ENCODE data around the gene CYP1B1.

The CYP1B1 gene

GRCh38 chr2:38074058-38074763 is 1.7 kb downstream of the CYP1B1 start:
- H3K36me3 ChIP-seq (ENCODE audit: insufficient read depth, low read length), result peaks cover 13% of the 10 kb centered on the region
- no peak for DNase-seq (ENCODE audit: low read depth, low spot score)
- no peaks in the 10 kb centered on the region for H3K9me3 ChIP-seq (ENCODE audit: low read depth, low read length)
- peak overlapping the region; percentile 53 for H3K27ac ChIP-seq
- no peak overlapping the region for H3K9ac ChIP-seq (ENCODE audit: insufficient read length)
- H3K4me3 ChIP-seq, result peak overlapping the region; percentile 47
- no peak for TF ChIP-seq FOXP2 (optimal IDR thresholded peaks at IDR 0.05; ENCODE audit: control extremely low read depth, extremely low read length, insufficient read depth)
- no peak for TF ChIP-seq POLR2AphosphoS5 (IDR thresholded peaks at IDR 0.05; ENCODE audit: borderline replicate concordance, low read depth, low read length)
- TF ChIP-seq EZH2 (IDR thresholded peaks at IDR 0.05), result no peak

DNA sequence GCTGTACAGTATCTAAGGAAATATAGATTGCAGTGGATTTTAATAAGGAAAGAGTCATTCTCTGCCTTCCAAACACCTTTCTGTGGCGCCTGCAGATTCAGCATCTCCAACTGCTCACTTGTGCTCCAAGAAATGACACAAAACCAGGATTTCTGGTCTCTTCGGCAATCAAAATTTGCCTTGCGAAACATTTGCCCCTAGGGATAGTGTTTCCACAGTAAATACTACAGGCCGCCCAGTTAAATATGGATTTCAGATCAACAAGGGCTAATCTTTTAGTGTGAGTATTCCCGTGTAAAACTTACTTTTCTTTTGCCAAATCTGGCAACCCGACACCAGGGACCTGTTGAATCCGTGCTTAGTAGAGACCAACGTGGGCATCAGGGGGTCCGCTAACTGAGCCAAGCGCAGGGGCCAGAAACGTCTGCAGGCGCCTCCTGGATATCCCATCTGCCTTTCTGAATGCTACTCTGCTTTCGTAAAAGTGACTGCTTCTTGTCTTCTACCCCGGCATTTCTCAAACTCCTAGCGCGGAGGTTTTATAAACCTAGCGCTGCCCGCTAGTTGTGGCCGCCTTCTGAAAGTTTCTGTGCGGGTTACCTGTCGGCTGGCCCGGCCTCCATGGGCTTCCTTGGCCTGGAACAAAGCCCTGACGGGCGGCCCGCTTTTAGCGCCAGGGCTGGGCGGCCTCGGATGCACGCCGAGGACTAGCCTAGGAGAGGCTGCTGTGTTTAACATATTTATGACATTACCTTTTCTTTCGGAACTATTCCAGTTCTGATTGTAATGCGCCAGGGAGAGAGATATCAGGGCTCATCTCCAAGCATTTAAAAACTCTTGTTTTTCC is 2.5 kb downstream of the CYP1B1 start:
- no peak for TF ChIP-seq POLR2AphosphoS5 (IDR thresholded peaks at IDR 0.05; ENCODE audit: borderline replicate concordance, low read depth, low read length)
- no peak for TF ChIP-seq FOXP2 (optimal IDR thresholded peaks at IDR 0.05; ENCODE audit: control extremely low read depth, extremely low read length, insufficient read depth)
- TF ChIP-seq EZH2 (IDR thresholded peaks at IDR 0.05), result no peak
- H3K9me3 ChIP-seq (ENCODE audit: low read depth, low read length), result no peaks in the 10 kb centered on the region
- H3K27ac ChIP-seq, result peak overlapping the region; percentile 53
- H3K4me3 ChIP-seq, result peak overlapping the region; percentile 47
- no peak for DNase-seq (ENCODE audit: low read depth, low spot score)
- H3K36me3 ChIP-seq (ENCODE audit: insufficient read depth, low read length), result peaks cover 13% of the 10 kb centered on the region
- peak overlapping the region; percentile 44 for H3K9ac ChIP-seq (ENCODE audit: insufficient read length)

- TF ChIP-seq FOXP2 (optimal IDR thresholded peaks at IDR 0.05; ENCODE audit: control extremely low read depth, extremely low read length, insufficient read depth), result no peak
- TF ChIP-seq POLR2AphosphoS5 (IDR thresholded peaks at IDR 0.05; ENCODE audit: borderline replicate concordance, low read depth, low read length), result no peak
- no peak for TF ChIP-seq EZH2 (IDR thresholded peaks at IDR 0.05)
- no peak overlapping the region for H3K4me3 ChIP-seq
- H3K36me3 ChIP-seq (ENCODE audit: insufficient read depth, low read length), result peaks cover 13% of the 10 kb centered on the region
- no peaks in the 10 kb centered on the region for H3K9me3 ChIP-seq (ENCODE audit: low read depth, low read length)
- no peak overlapping the region for H3K9ac ChIP-seq (ENCODE audit: insufficient read length)
- H3K27ac ChIP-seq, result no peak overlapping the region
- no peak for DNase-seq (ENCODE audit: low read depth, low spot score)
Observed at GRCh38 chr2:38070438-38070837, 5.5 kb downstream of the CYP1B1 start.

DNA sequence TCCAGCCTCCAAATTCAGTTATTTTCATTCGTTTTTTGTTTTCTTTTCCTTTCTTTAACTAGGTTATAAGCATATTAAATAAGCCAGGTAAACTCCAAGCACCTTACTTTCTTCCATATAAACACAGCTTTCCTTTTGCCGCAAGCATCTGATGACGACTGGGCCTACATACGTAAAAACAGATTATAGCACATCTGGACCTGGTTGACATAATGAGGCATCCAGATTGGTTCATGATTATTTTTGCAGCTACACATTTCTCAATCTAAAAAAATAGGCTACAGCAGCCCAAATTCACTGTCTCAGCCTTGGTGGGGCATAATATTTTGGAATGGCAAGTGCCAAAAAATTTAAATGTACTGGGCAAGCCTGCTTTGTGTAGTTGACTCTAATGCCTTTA is 7.7 kb downstream of the CYP1B1 start:
- peaks cover 13% of the 10 kb centered on the region for H3K36me3 ChIP-seq (ENCODE audit: insufficient read depth, low read length)
- TF ChIP-seq POLR2AphosphoS5 (IDR thresholded peaks at IDR 0.05; ENCODE audit: borderline replicate concordance, low read depth, low read length) (no peak), EZH2 (IDR thresholded peaks at IDR 0.05) (no peak), FOXP2 (optimal IDR thresholded peaks at IDR 0.05; ENCODE audit: control extremely low read depth, extremely low read length, insufficient read depth) (no peak)
- H3K9ac ChIP-seq (ENCODE audit: insufficient read length), result no peak overlapping the region
- no peak for DNase-seq (ENCODE audit: low read depth, low spot score)
- H3K4me3 ChIP-seq, result peak overlapping the region; percentile 16; the same call in 1 of the 2 replicates
- H3K27ac ChIP-seq, result peak overlapping the region; percentile 57
- no peaks in the 10 kb centered on the region for H3K9me3 ChIP-seq (ENCODE audit: low read depth, low read length)

DNA sequence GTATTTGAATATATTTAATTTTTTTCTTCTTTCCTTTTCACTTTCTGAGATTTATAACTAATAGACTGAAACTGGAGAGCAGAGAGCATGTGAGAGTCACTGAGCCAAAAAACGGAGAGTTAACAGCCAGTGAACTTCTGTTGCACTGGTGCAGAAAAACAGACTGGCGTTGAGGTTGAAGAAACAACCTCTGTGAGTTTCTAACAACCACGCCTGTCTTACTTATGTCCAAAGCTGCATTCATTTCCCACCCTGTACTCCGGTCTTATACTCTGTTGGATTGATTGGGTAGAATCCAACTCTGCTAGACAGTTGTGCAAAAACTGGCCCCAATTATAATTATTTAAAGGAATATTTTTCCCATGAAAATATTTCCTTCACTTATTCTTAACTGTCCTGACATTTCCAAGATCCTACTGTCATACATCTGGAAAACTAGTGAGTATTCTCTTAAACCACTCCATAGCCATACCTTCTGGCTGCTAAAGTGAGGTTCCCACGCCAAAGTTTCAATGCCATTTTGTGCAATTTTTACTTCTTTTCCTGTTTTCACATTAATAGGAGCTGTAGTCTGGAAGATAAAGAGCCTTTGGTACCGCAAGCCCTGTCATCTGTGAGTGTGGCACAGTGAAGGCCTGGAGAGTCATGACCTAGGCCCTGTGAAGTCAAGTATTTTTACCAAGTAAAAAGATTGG is 9.4 kb downstream of the CYP1B1 start:
- Histone ChIP-seq H3K4me3 (no peak overlapping the region), H3K9ac (ENCODE audit: insufficient read length) (no peak overlapping the region), H3K27ac (peak overlapping the region; percentile 44; the same call in 1 of the 2 replicates), H3K36me3 (ENCODE audit: insufficient read depth, low read length) (peaks cover 13% of the 10 kb centered on the region; the same call in 1 of the 2 replicates), H3K9me3 (ENCODE audit: low read depth, low read length) (no peaks in the 10 kb centered on the region)
- TF ChIP-seq POLR2AphosphoS5 (IDR thresholded peaks at IDR 0.05; ENCODE audit: borderline replicate concordance, low read depth, low read length), result no peak
- no peak for TF ChIP-seq FOXP2 (optimal IDR thresholded peaks at IDR 0.05; ENCODE audit: control extremely low read depth, extremely low read length, insufficient read depth)
- TF ChIP-seq EZH2 (IDR thresholded peaks at IDR 0.05), result no peak
- no peak for DNase-seq (ENCODE audit: low read depth, low spot score)

DNA sequence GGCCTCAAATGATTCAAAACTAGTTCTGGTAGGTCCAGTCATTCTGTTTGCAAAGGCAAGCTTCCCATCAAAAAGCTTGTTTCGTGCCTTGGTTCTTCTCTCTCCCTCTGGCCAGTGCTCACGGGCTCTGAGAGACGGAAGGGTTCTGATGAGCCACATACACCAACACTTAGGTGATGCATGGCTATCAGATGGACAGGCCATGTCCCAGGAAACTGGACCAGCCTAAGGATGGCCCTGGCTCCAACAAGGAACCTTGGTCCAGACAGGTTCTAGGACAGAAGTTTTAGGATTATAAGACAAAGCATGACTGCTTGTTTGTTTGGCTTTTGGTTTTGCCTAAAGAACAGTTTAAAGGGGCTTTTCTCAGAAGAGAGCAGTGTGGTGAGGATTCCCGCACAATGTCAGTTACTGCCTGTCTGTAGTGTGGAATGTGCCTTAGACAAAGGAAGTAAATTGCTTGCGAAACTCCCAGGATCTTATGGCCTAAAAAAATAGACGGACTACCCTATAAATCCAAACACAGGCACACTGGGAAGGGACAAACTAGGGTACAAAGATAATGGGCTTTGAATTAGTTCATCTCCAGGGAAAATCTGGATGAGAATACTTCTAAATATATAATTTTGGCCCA is 10.3 kb downstream of the CYP1B1 start:
- peak overlapping the region; percentile 29; the same call in 1 of the 2 replicates for H3K27ac ChIP-seq
- H3K4me3 ChIP-seq, result no peak overlapping the region
- TF ChIP-seq EZH2 (IDR thresholded peaks at IDR 0.05), result no peak
- H3K36me3 ChIP-seq (ENCODE audit: insufficient read depth, low read length), result peaks cover 7% of the 10 kb centered on the region; the same call in 1 of the 2 replicates
- H3K9ac ChIP-seq (ENCODE audit: insufficient read length), result no peak overlapping the region
- H3K9me3 ChIP-seq (ENCODE audit: low read depth, low read length), result no peaks in the 10 kb centered on the region
- no peak for DNase-seq (ENCODE audit: low read depth, low spot score)

GRCh38 chr2:38064801-38065501 is 11.0 kb downstream of the CYP1B1 start:
- no peak overlapping the region for H3K9ac ChIP-seq (ENCODE audit: insufficient read length)
- H3K4me3 ChIP-seq, result no peak overlapping the region
- no peak for DNase-seq (ENCODE audit: low read depth, low spot score)
- H3K9me3 ChIP-seq (ENCODE audit: low read depth, low read length), result no peaks in the 10 kb centered on the region
- peaks cover under 1% of the 10 kb centered on the region; the same call in 1 of the 2 replicates for H3K36me3 ChIP-seq (ENCODE audit: insufficient read depth, low read length)
- TF ChIP-seq EZH2 (IDR thresholded peaks at IDR 0.05) (no peak), POLR2AphosphoS5 (IDR thresholded peaks at IDR 0.05; ENCODE audit: borderline replicate concordance, low read depth, low read length) (no peak), FOXP2 (optimal IDR thresholded peaks at IDR 0.05; ENCODE audit: control extremely low read depth, extremely low read length, insufficient read depth) (peak; percentile 79)
- H3K27ac ChIP-seq, result no peak overlapping the region

Measured in SK-N-MC (cell line).